MG63 (cell line): ENCODE data around the gene PSMD11. TPM values are rescaled to one million over a fixed set of nuclear protein-coding genes. Genes with fewer than 3 reads are reported as not detected.

Experiments
- DNase-seq: peaks from one replicate; pipeline ENCODE4 v3.0.0-alpha.2; 2020
- H3K27me3 ChIP-seq: fragments of 250-450 bp; sonication (Bioruptor Pico); 2 replicates; pipeline ENCODE4 v1.5.1; 2020; ENCODE audit warnings: mild to moderate bottlenecking, moderate library complexity
- H3K36me3 ChIP-seq: fragments of 250-450 bp; sonication (Bioruptor Pico); 2 replicates; pipeline ENCODE4 v1.5.1; 2020; ENCODE audit warnings: mild to moderate bottlenecking, moderate library complexity
- H3K4me3 ChIP-seq: fragments of 250-450 bp; sonication (Bioruptor Pico); 2 replicates; pipeline ENCODE4 v1.5.1; 2020; ENCODE audit warnings: mild to moderate bottlenecking, moderate library complexity
- H3K9me3 ChIP-seq: fragments of 250-450 bp; sonication (Bioruptor Pico); 2 replicates; pipeline ENCODE4 v1.5.1; 2020; ENCODE audit warnings: mild to moderate bottlenecking, moderate library complexity
- total RNA-seq: library from RNA; depleted of rRNA; stranded (reverse); fragments of >200 nt; shearing (Covaris generic); gene quantifications from 2 replicates; pipeline ENCODE4 v1.2.3, GENCODE V29; 2014; ENCODE audit warnings: low replicate concordance

PSMD11 gene
- total RNA-seq, 1 experiment from 2014 or later = 110 TPM

- no peaks in the 10 kb centered on the region for H3K36me3 ChIP-seq
- H3K9me3 ChIP-seq = no peaks in the 10 kb centered on the region
- DNase-seq = peak; percentile 87
- H3K27me3 ChIP-seq = no peaks in the 10 kb centered on the region
- H3K4me3 ChIP-seq = no peak overlapping the region
These were observed 50.5 kb downstream of the PSMD11 start for GRCh38 chr17:32494621-32495358.

- Histone ChIP-seq H3K4me3 (no peak overlapping the region), H3K9me3 (no peaks in the 10 kb centered on the region), H3K36me3 (no peaks in the 10 kb centered on the region), H3K27me3 (no peaks in the 10 kb centered on the region)
- no peak for DNase-seq
These were observed 51.3 kb downstream of the PSMD11 start for GRCh38 chr17:32495359-32496231.

GRCh38 chr17:32496395-32497073 is 52.2 kb downstream of the PSMD11 start:
- DNase-seq = peak; percentile 50
- Histone ChIP-seq H3K4me3 (no peak overlapping the region), H3K27me3 (no peaks in the 10 kb centered on the region), H3K36me3 (no peaks in the 10 kb centered on the region), H3K9me3 (no peaks in the 10 kb centered on the region)

- H3K4me3 ChIP-seq = no peak overlapping the region
- no peaks in the 10 kb centered on the region for H3K36me3 ChIP-seq
- H3K9me3 ChIP-seq = no peaks in the 10 kb centered on the region
- no peak for DNase-seq
- H3K27me3 ChIP-seq = no peaks in the 10 kb centered on the region
These were observed 53.3 kb downstream of the PSMD11 start for GRCh38 chr17:32497431-32498205.

- Histone ChIP-seq H3K36me3 (no peaks in the 10 kb centered on the region), H3K27me3 (no peaks in the 10 kb centered on the region), H3K4me3 (no peak overlapping the region), H3K9me3 (no peaks in the 10 kb centered on the region)
- DNase-seq = no peak
These were observed 54.1 kb downstream of the PSMD11 start for GRCh38 chr17:32498391-32498790.

GRCh38 chr17:32502013-32502412 is 57.7 kb downstream of the PSMD11 start:
- H3K27me3 ChIP-seq = no peaks in the 10 kb centered on the region

GRCh38 chr17:32502710-32503109 is 58.4 kb downstream of the PSMD11 start:
- no peaks in the 10 kb centered on the region for H3K27me3 ChIP-seq
- H3K4me3 ChIP-seq = no peak overlapping the region
- DNase-seq = no peak
- no peaks in the 10 kb centered on the region for H3K36me3 ChIP-seq
- no peaks in the 10 kb centered on the region for H3K9me3 ChIP-seq

More at GRCh38 chr17:32502013-32502412, 57.7 kb downstream of the PSMD11 start:
- Histone ChIP-seq H3K9me3 (no peaks in the 10 kb centered on the region), H3K4me3 (no peak overlapping the region), H3K36me3 (no peaks in the 10 kb centered on the region)
- DNase-seq = no peak

- no peak overlapping the region for H3K4me3 ChIP-seq
- H3K27me3 ChIP-seq = no peaks in the 10 kb centered on the region
- no peaks in the 10 kb centered on the region for H3K36me3 ChIP-seq
- no peak for DNase-seq
- H3K9me3 ChIP-seq = no peaks in the 10 kb centered on the region
These were observed 59.2 kb downstream of the PSMD11 start for GRCh38 chr17:32503251-32504165.

GRCh38 chr17:32504166-32504990 is 60.1 kb downstream of the PSMD11 start:
- no peak for DNase-seq
- H3K4me3 ChIP-seq = no peak overlapping the region
- no peaks in the 10 kb centered on the region for H3K9me3 ChIP-seq
- H3K27me3 ChIP-seq = no peaks in the 10 kb centered on the region
- no peaks in the 10 kb centered on the region for H3K36me3 ChIP-seq

GRCh38 chr17:32508926-32509325 is 64.6 kb downstream of the PSMD11 start:
- DNase-seq = no peak
- Histone ChIP-seq H3K9me3 (no peaks in the 10 kb centered on the region), H3K27me3 (no peaks in the 10 kb centered on the region), H3K4me3 (no peak overlapping the region), H3K36me3 (no peaks in the 10 kb centered on the region)

- Histone ChIP-seq H3K27me3 (no peaks in the 10 kb centered on the region), H3K36me3 (no peaks in the 10 kb centered on the region), H3K4me3 (no peak overlapping the region), H3K9me3 (no peaks in the 10 kb centered on the region)
- no peak for DNase-seq
These were observed 66.2 kb downstream of the PSMD11 start for GRCh38 chr17:32510466-32510865.

GRCh38 chr17:32512328-32512727 is 68.0 kb downstream of the PSMD11 start:
- H3K4me3 ChIP-seq = no peak overlapping the region
- H3K9me3 ChIP-seq = no peaks in the 10 kb centered on the region
- no peaks in the 10 kb centered on the region for H3K27me3 ChIP-seq
- no peak for DNase-seq
- H3K36me3 ChIP-seq = no peaks in the 10 kb centered on the region

GRCh38 chr17:32513579-32513978 is 69.3 kb downstream of the PSMD11 start:
- no peaks in the 10 kb centered on the region for H3K36me3 ChIP-seq

GRCh38 chr17:32514606-32515005 is 70.3 kb downstream of the PSMD11 start:
- no peaks in the 10 kb centered on the region for H3K36me3 ChIP-seq
- no peaks in the 10 kb centered on the region; the same call in 1 of the 2 replicates for H3K27me3 ChIP-seq
- no peak overlapping the region for H3K4me3 ChIP-seq
- no peak for DNase-seq
- no peaks in the 10 kb centered on the region for H3K9me3 ChIP-seq

More at GRCh38 chr17:32513579-32513978, 69.3 kb downstream of the PSMD11 start:
- H3K9me3 ChIP-seq = no peaks in the 10 kb centered on the region
- no peak for DNase-seq
- no peaks in the 10 kb centered on the region; the same call in 1 of the 2 replicates for H3K27me3 ChIP-seq
- H3K4me3 ChIP-seq = no peak overlapping the region
